Breast epithelium (tissue), 3 donors: Measurements from ENCODE around the gene RHEB.

Experiments
- CTCF ChIP-seq, 3 donors: fragments of 450-650 bp; IDR thresholded peaks; one replicate each; pipeline ENCODE4 v1.5.1; 2016 to 2017; ENCODE audit warnings: antibody characterized with exemption in 3 of 3, mild to moderate bottlenecking in 3 of 3, moderate library complexity in 3 of 3
- POLR2A ChIP-seq: fragments of 450-650 bp; IDR thresholded peaks from one replicate; pipeline ENCODE4 v1.6.1; 2016; ENCODE audit warnings: antibody characterized with exemption, mild to moderate bottlenecking, moderate library complexity

GRCh38 chr7:151453326-151453791 lies 66.3 kb downstream of the RHEB start:
- TF ChIP-seq CTCF (IDR thresholded peaks at IDR 0.05) (no peak), POLR2A (no peak)
